HEK293 (cell line): Measurements from ENCODE around the gene LIPH.

Experiments
- CTCF ChIA-PET: fragments of 350-600 bp; formaldehyde crosslinking; extraction: SDS; loops from one replicate; lab custom pipeline; 2021; ENCODE audit warnings: antibody characterized with exemption; lab: Yijun Ruan, JAX
- POLR2A ChIA-PET: fragments of 300-600 bp; formaldehyde crosslinking; extraction: SDS; loops from one replicate; lab custom pipeline; 2020; ENCODE audit warnings: antibody characterized with exemption, inconsistent platforms; lab: Yijun Ruan, JAX
- H3K27ac ChIP-seq: fragments of 200-500 bp; sonication (Bioruptor generic); 2 replicates; pipeline ENCODE4 v1.5.1; 2014; ENCODE audit warnings: low read depth, low read length, control low read depth, inconsistent platforms; ENCODE audit errors: extremely low read depth
- H3K36me3 ChIP-seq, 2 experiments: fragments of 200-500 bp in 1 of 2; sonication (Bioruptor generic) in 1 of 2; 1 replicate in 1 of 2; 2 replicates in 1 of 2; pipeline ENCODE4 v1.5.1; 2014 to 2017; ENCODE audit warnings: inconsistent platforms in 2 of 2, low read length in 2 of 2; ENCODE audit not compliant: control insufficient read depth in 2 of 2, insufficient read depth in 1 of 2
- H3K4me1 ChIP-seq: fragments of 200-500 bp; sonication (Bioruptor generic); 2 replicates; pipeline ENCODE4 v1.5.1; 2014; ENCODE audit warnings: mild to moderate bottlenecking, low read length, inconsistent platforms; ENCODE audit not compliant: control insufficient read depth, insufficient read depth
- H3K4me3 ChIP-seq: 2 replicates; pipeline ENCODE4 v1.5.1; 2011; ENCODE audit warnings: low read depth, mild to moderate bottlenecking, control low read depth, low read length, moderate library complexity
- H3K9me3 ChIP-seq: fragments of 200-500 bp; sonication (Bioruptor generic); 2 replicates; pipeline ENCODE4 v1.5.1; 2014; ENCODE audit warnings: low read depth, low read length, inconsistent platforms; ENCODE audit not compliant: control insufficient read depth, insufficient read depth
- AEBP2 ChIP-seq: fragments of 450-650 bp; formaldehyde crosslinking; IDR thresholded peaks from 2 replicates; pipeline ENCODE4 v1.5.1; 2016; ENCODE audit warnings: missing biosample characterization, missing genetic modification characterization, borderline replicate concordance
- HOXC10 ChIP-seq: sonication (generic); formaldehyde crosslinking; IDR thresholded peaks from 2 replicates; pipeline ENCODE4 v1.8.1; 2023; ENCODE audit warnings: mild to moderate bottlenecking, missing genetic modification reagents
- KLF9 ChIP-seq: fragments of 450-650 bp; formaldehyde crosslinking; IDR thresholded peaks from 2 replicates; pipeline ENCODE4 v1.5.1; 2016; ENCODE audit warnings: missing biosample characterization, missing genetic modification characterization, low read depth
- MYNN ChIP-seq: fragments of 450-650 bp; formaldehyde crosslinking; IDR thresholded peaks from 2 replicates; pipeline ENCODE4 v1.5.1; 2016; ENCODE audit warnings: missing biosample characterization, missing genetic modification characterization, borderline replicate concordance
- SP2 ChIP-seq: fragments of 450-650 bp; formaldehyde crosslinking; IDR thresholded peaks from 2 replicates; pipeline ENCODE4 v1.5.1; 2016; ENCODE audit warnings: missing biosample characterization, missing genetic modification characterization
- ZBTB20 ChIP-seq: fragments of 450-650 bp; formaldehyde crosslinking; IDR thresholded peaks from 2 replicates; pipeline ENCODE4 v1.5.1; 2016; ENCODE audit warnings: missing biosample characterization, missing genetic modification characterization
- ZBTB21 ChIP-seq: fragments of 450-650 bp; formaldehyde crosslinking; IDR thresholded peaks from 2 replicates; pipeline ENCODE4 v1.5.1; 2017; ENCODE audit warnings: missing biosample characterization, missing genetic modification characterization
- ZBTB6 ChIP-seq: fragments of 450-650 bp; formaldehyde crosslinking; IDR thresholded peaks from 2 replicates; pipeline ENCODE4 v1.5.1; 2017; ENCODE audit warnings: missing biosample characterization, missing genetic modification characterization
- ZNF10 ChIP-seq: fragments of 450-650 bp; formaldehyde crosslinking; IDR thresholded peaks from 2 replicates; pipeline ENCODE4 v1.5.1; 2017; ENCODE audit warnings: missing biosample characterization, missing genetic modification characterization
- ZNF132 ChIP-seq: fragments of 450-650 bp; formaldehyde crosslinking; IDR thresholded peaks from 2 replicates; pipeline ENCODE4 v1.5.1; 2017; ENCODE audit warnings: missing biosample characterization, missing genetic modification characterization, borderline replicate concordance
- ZNF140 ChIP-seq: fragments of 450-650 bp; formaldehyde crosslinking; IDR thresholded peaks from 2 replicates; pipeline ENCODE4 v1.5.1; 2016; ENCODE audit warnings: missing biosample characterization, missing genetic modification characterization
- ZNF211 ChIP-seq: fragments of 450-650 bp; formaldehyde crosslinking; IDR thresholded peaks from 2 replicates; pipeline ENCODE4 v1.5.1; 2016; ENCODE audit warnings: low read depth, missing biosample characterization, missing genetic modification characterization
- ZNF221 ChIP-seq: fragments of 450-650 bp; formaldehyde crosslinking; IDR thresholded peaks from 2 replicates; pipeline ENCODE4 v1.5.1; 2017; ENCODE audit warnings: missing biosample characterization, missing genetic modification characterization, borderline replicate concordance
- ZNF292 ChIP-seq: fragments of 450-650 bp; formaldehyde crosslinking; IDR thresholded peaks from 2 replicates; pipeline ENCODE4 v1.5.1; 2016; ENCODE audit warnings: low read depth, missing biosample characterization, missing genetic modification characterization, borderline replicate concordance
- ZNF324 ChIP-seq: fragments of 450-650 bp; formaldehyde crosslinking; IDR thresholded peaks from 2 replicates; pipeline ENCODE4 v1.5.1; 2016; ENCODE audit warnings: missing biosample characterization, missing genetic modification characterization
- ZNF37A ChIP-seq: fragments of 450-650 bp; IDR thresholded peaks from 2 replicates; pipeline ENCODE4 v1.5.1; 2018; ENCODE audit warnings: missing biosample characterization, missing genetic modification characterization
- ZNF544 ChIP-seq: fragments of 450-650 bp; formaldehyde crosslinking; IDR thresholded peaks from 2 replicates; pipeline ENCODE4 v1.5.0; 2017; ENCODE audit warnings: missing biosample characterization, missing genetic modification characterization
- ZNF548 ChIP-seq: fragments of 450-650 bp; formaldehyde crosslinking; IDR thresholded peaks from 2 replicates; pipeline ENCODE4 v1.5.1; 2016; ENCODE audit warnings: missing biosample characterization, missing genetic modification characterization
- ZNF560 ChIP-seq: fragments of 450-650 bp; formaldehyde crosslinking; IDR thresholded peaks from 2 replicates; pipeline ENCODE4 v1.5.1; 2017; ENCODE audit warnings: missing biosample characterization, missing genetic modification characterization, borderline replicate concordance
- ZNF600 ChIP-seq: fragments of 450-650 bp; formaldehyde crosslinking; IDR thresholded peaks from 2 replicates; pipeline ENCODE4 v1.5.1; 2016; ENCODE audit warnings: missing biosample characterization, missing genetic modification characterization
- ZNF623 ChIP-seq: fragments of 450-650 bp; formaldehyde crosslinking; IDR thresholded peaks from 2 replicates; pipeline ENCODE4 v1.5.1; 2016; ENCODE audit warnings: missing biosample characterization, missing genetic modification characterization
- ZNF658 ChIP-seq: fragments of 450-650 bp; formaldehyde crosslinking; IDR thresholded peaks from 2 replicates; pipeline ENCODE4; 2016; ENCODE audit warnings: missing biosample characterization, missing genetic modification characterization
- ZNF677 ChIP-seq: fragments of 450-650 bp; IDR thresholded peaks from 2 replicates; pipeline ENCODE4 v1.5.0; 2018; ENCODE audit warnings: missing biosample characterization, mild to moderate bottlenecking, missing genetic modification characterization, moderate library complexity
- ZSCAN23 ChIP-seq: fragments of 450-650 bp; formaldehyde crosslinking; IDR thresholded peaks from 2 replicates; pipeline ENCODE4 v1.5.1; 2016; ENCODE audit warnings: missing biosample characterization, missing genetic modification characterization
- ZXDB ChIP-seq: fragments of 450-650 bp; formaldehyde crosslinking; IDR thresholded peaks from 2 replicates; pipeline ENCODE4 v1.5.1; 2016; ENCODE audit warnings: missing biosample characterization, missing genetic modification characterization
- TF ChIP-seq, protein P1 (sequence below): fragments of 450-650 bp; formaldehyde crosslinking; IDR thresholded peaks from 2 replicates; pipeline ENCODE4 v1.5.1; 2016; ENCODE audit warnings: missing biosample characterization, missing genetic modification characterization, low read depth
- TF ChIP-seq, protein P2 (sequence below): fragments of 450-650 bp; formaldehyde crosslinking; IDR thresholded peaks from 2 replicates; pipeline ENCODE4 v1.5.1; 2016; ENCODE audit warnings: missing biosample characterization, missing genetic modification characterization
- TF ChIP-seq, protein P3 (sequence below): sonication (generic); formaldehyde crosslinking; IDR thresholded peaks from 2 replicates; pipeline ENCODE4 v1.8.1; 2022; ENCODE audit warnings: mild to moderate bottlenecking, moderate library complexity, missing genetic modification reagents

LIPH gene

GRCh38 chr3:185511711-185512110 is 40.7 kb downstream of the LIPH start (continued):
- TF ChIP-seq, protein P1, sequence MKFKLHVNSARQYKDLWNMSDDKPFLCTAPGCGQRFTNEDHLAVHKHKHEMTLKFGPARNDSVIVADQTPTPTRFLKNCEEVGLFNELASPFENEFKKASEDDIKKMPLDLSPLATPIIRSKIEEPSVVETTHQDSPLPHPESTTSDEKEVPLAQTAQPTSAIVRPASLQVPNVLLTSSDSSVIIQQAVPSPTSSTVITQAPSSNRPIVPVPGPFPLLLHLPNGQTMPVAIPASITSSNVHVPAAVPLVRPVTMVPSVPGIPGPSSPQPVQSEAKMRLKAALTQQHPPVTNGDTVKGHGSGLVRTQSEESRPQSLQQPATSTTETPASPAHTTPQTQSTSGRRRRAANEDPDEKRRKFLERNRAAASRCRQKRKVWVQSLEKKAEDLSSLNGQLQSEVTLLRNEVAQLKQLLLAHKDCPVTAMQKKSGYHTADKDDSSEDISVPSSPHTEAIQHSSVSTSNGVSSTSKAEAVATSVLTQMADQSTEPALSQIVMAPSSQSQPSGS (tag by site-specific recombination) = no peak
- TF ChIP-seq HOXC10 (no peak), ZNF548 (tag by site-specific recombination) (no peak), SP2 (tag by site-specific recombination) (no peak)

DNA sequence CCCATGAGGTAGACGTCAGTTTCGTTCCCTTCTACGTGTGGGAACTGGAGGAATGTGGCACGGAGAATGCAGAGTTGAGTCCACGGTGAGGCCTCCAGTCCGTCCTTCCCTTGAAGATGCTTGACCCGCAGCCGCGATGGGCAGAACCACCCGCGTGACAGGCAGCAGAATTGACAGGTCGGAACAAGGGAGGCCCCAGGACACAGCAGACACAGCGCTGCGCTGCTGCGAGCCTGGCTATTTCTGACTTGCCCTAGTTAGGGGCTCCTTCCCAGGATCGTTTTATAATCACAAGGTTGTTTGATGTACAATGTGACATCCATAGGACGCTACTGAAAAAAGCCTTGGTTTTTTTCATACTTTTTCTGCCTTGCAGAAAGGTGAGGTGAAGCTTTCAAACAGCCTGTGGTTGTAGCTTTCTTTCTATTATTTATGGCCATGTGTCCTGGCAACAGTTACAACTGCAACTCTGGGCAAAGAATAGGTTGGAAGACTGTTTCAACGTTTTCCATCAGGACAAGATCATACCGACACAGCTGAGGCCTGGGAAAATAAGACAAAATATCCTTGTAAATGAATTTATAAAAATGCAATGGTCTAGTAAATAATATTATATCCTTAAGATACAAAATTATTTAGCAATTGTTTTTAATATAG is 43.9 kb downstream of the LIPH start:
- Histone ChIP-seq H3K27ac (no peak overlapping the region), H3K4me3 (no peak overlapping the region), H3K36me3 (no peaks in the 10 kb centered on the region), H3K4me1 (no peaks in the 10 kb centered on the region), H3K9me3 (no peaks in the 10 kb centered on the region)
- ChIA-PET CTCF (no interaction called here), POLR2A (no interaction called here)
- TF ChIP-seq ZNF37A (no peak), ZNF623 (no peak), ZSCAN23 (tag by site-specific recombination) (no peak), ZXDB (no peak), ZNF560 (no peak), ZNF10 (tag by site-specific recombination) (no peak), ZNF292 (tag by site-specific recombination) (no peak), ZNF677 (no peak), ZNF544 (tag by site-specific recombination) (no peak), ZNF658 (tag by site-specific recombination) (no peak), ZNF132 (no peak), ZNF140 (no peak), ZNF211 (no peak), ZNF221 (tag by site-specific recombination) (no peak)
- TF ChIP-seq, protein P2, sequence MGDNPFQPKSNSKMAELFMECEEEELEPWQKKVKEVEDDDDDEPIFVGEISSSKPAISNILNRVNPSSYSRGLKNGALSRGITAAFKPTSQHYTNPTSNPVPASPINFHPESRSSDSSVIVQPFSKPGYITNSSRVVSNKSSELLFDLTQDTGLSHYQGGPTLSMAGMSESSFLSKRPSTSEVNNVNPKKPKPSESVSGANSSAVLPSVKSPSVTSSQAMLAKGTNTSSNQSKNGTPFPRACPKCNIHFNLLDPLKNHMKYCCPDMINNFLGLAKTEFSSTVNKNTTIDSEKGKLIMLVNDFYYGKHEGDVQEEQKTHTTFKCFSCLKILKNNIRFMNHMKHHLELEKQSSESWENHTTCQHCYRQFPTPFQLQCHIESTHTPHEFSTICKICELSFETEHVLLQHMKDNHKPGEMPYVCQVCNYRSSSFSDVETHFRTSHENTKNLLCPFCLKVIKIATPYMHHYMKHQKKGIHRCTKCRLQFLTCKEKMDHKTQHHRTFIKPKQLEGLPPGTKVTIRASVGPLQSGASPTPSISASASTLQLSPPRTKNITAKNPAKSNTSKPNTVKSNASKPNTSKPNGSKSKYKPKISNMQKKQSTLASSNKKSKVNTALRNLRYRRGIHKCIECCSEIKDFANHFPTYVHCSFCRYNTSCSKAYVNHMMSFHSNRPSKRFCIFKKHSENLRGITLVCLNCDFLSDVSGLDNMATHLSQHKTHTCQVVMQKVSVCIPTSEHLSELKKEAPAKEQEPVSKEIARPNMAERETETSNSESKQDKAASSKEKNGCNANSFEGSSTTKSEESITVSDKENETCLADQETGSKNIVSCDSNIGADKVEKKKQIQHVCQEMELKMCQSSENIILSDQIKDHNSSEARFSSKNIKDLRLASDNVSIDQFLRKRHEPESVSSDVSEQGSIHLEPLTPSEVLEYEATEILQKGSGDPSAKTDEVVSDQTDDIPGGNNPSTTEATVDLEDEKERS (tag by site-specific recombination) = no peak

DNA sequence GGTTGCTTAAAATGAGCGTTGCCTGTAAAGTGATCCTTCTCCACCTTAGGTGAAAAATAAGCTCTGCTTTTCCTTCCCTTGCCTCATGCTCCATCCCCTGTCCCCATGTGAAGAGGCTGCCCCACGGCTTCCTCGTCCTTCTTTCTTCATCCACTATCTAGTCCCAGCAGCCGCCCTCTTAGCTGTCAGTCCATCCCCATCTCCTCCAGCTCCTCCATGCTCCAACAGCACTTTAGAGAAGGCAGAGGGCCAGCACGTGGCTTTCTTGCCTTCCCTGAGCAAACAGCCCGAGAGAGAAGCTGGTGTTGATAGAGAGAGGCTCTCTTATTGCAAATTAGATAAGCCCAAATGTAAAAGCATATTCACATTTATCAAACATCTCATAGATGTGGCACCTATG is 44.5 kb downstream of the LIPH start:
- Histone ChIP-seq H3K27ac (no peak overlapping the region), H3K9me3 (no peaks in the 10 kb centered on the region), H3K4me3 (no peak overlapping the region), H3K36me3 (no peaks in the 10 kb centered on the region), H3K4me1 (no peaks in the 10 kb centered on the region)
- CTCF ChIA-PET = no interaction called here
- POLR2A ChIA-PET = no interaction called here
- TF ChIP-seq ZNF211 (no peak), ZNF544 (tag by site-specific recombination) (no peak), ZBTB21 (tag by site-specific recombination) (no peak), MYNN (tag by site-specific recombination) (no peak), ZBTB20 (no peak), KLF9 (tag by site-specific recombination) (no peak), ZNF600 (no peak), ZBTB6 (tag by site-specific recombination) (no peak), AEBP2 (tag by site-specific recombination) (no peak), ZNF324 (tag by site-specific recombination) (no peak)
- TF ChIP-seq, protein P3, sequence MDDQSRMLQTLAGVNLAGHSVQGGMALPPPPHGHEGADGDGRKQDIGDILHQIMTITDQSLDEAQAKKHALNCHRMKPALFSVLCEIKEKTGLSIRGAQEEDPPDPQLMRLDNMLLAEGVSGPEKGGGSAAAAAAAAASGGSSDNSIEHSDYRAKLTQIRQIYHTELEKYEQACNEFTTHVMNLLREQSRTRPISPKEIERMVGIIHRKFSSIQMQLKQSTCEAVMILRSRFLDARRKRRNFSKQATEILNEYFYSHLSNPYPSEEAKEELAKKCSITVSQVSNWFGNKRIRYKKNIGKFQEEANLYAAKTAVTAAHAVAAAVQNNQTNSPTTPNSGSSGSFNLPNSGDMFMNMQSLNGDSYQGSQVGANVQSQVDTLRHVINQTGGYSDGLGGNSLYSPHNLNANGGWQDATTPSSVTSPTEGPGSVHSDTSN (CRISPR knock-in tag) = no peak
